ENCODE data around the gene IGF2BP2.
A peak's percentile ranks its signal among the peaks of the same experiment; 100 is the strongest.

Gene IGF2BP2

DNA sequence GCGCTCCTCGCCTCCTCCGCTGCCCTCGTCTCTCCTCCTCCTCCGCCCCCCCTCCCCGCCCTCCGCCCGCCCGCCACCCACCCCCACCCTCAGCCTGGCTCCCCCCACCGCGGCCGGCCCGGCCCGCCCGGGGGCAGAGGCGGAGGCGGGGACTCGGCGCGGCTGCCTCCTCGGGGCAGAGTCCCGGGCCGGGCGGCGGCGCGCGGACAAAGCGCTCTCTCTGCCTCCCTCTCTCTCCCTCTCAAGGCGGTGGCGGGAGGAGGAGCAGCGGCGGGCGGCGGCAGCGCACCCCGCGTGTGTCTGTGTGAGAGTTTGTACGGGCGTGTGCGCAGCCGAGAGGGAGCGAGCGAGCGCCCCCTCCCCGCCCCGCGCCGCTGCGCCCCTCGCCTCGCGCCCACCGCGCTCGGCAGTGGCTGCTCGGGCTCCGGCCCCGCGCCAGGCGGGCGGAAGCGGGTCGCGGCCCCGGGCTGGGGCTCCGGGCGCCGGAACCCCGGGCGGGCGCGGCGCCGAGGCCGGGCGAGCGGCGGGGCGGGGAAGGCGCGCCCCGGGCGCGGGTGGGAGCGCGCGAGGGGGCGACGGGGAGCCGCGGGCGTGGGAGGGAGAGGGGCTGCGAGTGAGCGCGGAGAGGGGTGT, at the start of gene IGF2BP2:
Gene IGF2BP2 (minus strand): TSS at position 37 of the 633 bp plus-strand sequence. CDS start 82 bp downstream, outside the sequence.
- DNase-seq (ENCODE audit: low read depth) = no peak
- H3K4me3 ChIP-seq (ENCODE audit: low read depth, low read length) = peak within 1 kb of the TSS; percentile 61
- TF ChIP-seq, protein P1, sequence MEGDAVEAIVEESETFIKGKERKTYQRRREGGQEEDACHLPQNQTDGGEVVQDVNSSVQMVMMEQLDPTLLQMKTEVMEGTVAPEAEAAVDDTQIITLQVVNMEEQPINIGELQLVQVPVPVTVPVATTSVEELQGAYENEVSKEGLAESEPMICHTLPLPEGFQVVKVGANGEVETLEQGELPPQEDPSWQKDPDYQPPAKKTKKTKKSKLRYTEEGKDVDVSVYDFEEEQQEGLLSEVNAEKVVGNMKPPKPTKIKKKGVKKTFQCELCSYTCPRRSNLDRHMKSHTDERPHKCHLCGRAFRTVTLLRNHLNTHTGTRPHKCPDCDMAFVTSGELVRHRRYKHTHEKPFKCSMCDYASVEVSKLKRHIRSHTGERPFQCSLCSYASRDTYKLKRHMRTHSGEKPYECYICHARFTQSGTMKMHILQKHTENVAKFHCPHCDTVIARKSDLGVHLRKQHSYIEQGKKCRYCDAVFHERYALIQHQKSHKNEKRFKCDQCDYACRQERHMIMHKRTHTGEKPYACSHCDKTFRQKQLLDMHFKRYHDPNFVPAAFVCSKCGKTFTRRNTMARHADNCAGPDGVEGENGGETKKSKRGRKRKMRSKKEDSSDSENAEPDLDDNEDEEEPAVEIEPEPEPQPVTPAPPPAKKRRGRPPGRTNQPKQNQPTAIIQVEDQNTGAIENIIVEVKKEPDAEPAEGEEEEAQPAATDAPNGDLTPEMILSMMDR (IDR thresholded peaks at IDR 0.05; ENCODE audit: low read depth, low read length, missing control alignments) = no peak

DNA sequence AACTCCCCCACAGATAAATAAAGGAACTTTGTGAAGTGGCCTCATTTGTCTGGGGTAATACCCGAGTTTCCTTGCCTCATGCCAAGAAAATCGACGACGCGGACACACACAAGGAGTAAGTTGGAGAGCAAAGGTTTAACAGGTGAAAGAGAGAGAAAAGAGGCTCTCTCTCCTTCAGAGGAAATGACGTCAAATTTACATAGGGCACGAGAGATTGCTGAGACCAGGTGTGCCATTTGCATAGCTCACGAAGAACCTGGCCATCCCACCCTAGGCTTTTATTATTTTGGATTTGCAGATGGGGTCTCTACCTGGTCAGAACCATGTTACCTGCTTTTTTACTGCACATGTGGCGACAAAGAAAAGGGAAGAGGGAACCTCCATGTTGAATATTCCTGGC, 49.3 kb upstream of the IGF2BP2 start:
- H3K4me3 ChIP-seq (ENCODE audit: low read depth, low read length) = no peak overlapping the region
- TF ChIP-seq, protein P1 (IDR thresholded peaks at IDR 0.05; ENCODE audit: low read depth, low read length, missing control alignments) = no peak
- DNase-seq (ENCODE audit: low read depth) = no peak

DNA sequence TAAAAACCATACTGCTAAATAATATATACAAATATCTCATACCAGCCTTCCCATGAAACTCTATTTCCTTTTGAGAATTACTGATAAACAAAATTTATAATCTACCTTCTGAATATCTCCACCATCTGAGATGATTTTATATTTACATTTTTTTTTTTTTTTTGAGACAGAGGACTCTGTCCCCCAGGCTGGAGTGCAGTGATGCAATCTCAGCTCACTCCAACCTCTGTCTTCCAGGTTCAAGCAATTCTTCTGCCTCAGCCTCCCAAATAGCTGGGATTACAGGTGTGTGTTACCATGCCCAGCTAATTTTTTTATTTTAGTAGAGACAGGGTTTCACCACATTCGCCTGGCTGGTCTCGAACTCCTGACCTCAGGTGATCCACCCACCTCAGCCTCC, 42.8 kb upstream of the IGF2BP2 start:
- TF ChIP-seq, protein P1 (IDR thresholded peaks at IDR 0.05; ENCODE audit: low read depth, low read length, missing control alignments) = no peak
- no peak overlapping the region for H3K4me3 ChIP-seq (ENCODE audit: low read depth, low read length)
- no peak for DNase-seq (ENCODE audit: low read depth)

DNA sequence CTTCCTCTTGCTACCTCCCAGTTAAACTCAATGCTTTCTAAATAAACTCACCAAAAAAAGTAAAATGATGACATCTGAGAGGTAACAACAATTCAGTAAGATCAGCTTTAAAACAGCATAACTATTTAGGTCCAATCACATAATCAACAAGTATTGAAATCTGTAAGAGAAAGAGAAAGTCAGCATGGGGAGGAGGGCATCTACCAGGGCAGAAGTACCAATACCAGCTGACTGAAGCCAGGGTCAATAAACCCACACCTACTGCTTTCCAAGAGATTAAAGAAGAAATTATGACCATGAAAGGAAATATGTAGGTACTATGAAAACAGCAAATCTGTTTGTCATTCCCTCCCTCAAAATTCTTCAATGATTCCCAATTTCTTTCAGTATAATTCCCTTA, 42.2 kb upstream of the IGF2BP2 start:
- TF ChIP-seq, protein P1 (IDR thresholded peaks at IDR 0.05; ENCODE audit: low read depth, low read length, missing control alignments) = no peak
- no peak overlapping the region for H3K4me3 ChIP-seq (ENCODE audit: low read depth, low read length)
- no peak for DNase-seq (ENCODE audit: low read depth)

DNA sequence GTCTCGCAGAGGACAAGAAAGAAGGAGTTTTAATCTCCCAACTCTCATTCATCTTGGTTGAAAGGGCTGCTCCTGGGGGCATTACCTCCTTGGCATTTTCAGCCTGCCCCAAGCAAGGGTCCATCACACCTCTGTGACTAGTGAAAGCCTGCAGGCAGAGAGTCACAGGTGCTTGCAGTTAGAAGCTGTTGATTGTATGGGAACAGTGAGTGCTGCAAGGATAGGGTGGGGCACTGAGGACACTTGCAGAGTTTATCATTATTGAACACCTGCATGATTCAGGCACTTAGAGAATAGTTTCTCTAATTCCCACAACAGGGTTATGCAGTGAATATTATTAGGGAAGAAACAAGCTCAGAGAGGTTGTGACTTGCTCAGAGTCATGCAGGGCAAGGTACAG, 41.7 kb upstream of the IGF2BP2 start:
- H3K4me3 ChIP-seq (ENCODE audit: low read depth, low read length) = no peak overlapping the region
- no peak for DNase-seq (ENCODE audit: low read depth)
- TF ChIP-seq, protein P1 (IDR thresholded peaks at IDR 0.05; ENCODE audit: low read depth, low read length, missing control alignments) = no peak

DNA sequence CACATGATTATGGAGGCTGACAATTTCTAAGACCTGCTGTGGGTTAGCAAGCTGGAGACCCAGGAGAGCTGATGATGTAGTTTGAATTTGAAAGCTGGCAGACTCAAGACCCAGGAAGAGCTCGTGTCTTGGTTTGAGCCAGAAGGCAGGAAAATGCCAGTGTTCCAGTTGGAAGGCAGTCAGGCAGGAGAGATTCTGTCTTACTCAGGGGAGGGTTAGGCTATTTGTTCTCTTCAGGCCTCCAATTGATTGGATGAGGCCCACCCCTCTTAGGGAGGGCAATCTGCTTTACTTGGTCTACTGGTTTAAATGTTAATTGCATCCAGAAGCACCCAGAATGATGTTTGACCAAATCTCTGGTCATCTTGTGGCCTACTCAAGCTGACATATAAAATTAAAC, 40.4 kb upstream of the IGF2BP2 start:
- DNase-seq (ENCODE audit: low read depth) = no peak
- TF ChIP-seq, protein P1 (IDR thresholded peaks at IDR 0.05; ENCODE audit: low read depth, low read length, missing control alignments) = no peak
- H3K4me3 ChIP-seq (ENCODE audit: low read depth, low read length) = no peak overlapping the region

DNA sequence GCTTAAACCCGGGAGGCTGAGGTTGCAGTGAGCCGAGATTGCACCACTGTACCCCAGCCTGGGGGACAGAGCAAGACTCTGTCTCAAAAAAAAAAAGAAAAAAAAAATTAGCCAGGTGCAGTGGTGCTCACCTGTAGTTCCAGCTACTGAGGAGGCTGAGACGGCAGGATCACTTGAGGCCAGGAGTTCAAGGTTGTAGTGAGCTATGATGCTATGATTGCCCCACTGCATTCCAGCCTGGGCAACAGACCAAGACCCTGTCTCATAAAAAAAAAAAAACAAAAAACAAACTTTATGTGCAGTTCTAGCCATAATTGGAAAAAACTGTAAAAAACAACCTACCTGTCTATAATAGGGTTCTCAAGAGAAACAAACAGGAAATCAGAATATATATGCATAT, 39.9 kb upstream of the IGF2BP2 start:
- no peak overlapping the region for H3K4me3 ChIP-seq (ENCODE audit: low read depth, low read length)
- TF ChIP-seq, protein P1 (IDR thresholded peaks at IDR 0.05; ENCODE audit: low read depth, low read length, missing control alignments) = no peak
- no peak for DNase-seq (ENCODE audit: low read depth)
